IMR-90 (cell line): ENCODE data around the gene PLBD2. TPM values are rescaled to one million over a fixed set of nuclear protein-coding genes. Genes with fewer than 3 reads are reported as not detected.

Source experiments
- ATAC-seq: fragments of 200-7000 bp; cut with Tn5 transposase; 2 replicates; pipeline ENCODE4 v1.9.1; 2020; ENCODE audit warnings: low read depth, mild to moderate bottlenecking, moderate library complexity
- BruUV-seq: library from RNA; stranded (reverse); fragments of 400-500 nt; replicated peaks from 2 replicates; lab custom pipeline; 2021; lab: Mats Ljungman, UMichigan
- CTCF ChIA-PET: fragments of 300-600 bp; formaldehyde crosslinking; extraction: SDS; loops from one replicate; lab custom pipeline; 2021; ENCODE audit warnings: antibody characterized with exemption; lab: Yijun Ruan, JAX
- POLR2A ChIA-PET: fragments of 300-600 bp; sonication (Branson Sonifier 250); formaldehyde crosslinking; loops from one replicate; lab custom pipeline; 2022; ENCODE audit warnings: antibody characterized with exemption; ENCODE audit not compliant: unreplicated experiment; lab: Charles Lee
- DNase-seq: peaks from one replicate; pipeline ENCODE4 v3.0.0; 2013
- H2AFZ ChIP-seq: replicated peaks from 2 replicates; pipeline ENCODE3; 2013; ENCODE audit warnings: low read length, mild to moderate bottlenecking; ENCODE audit not compliant: poor library complexity
- H2AK5ac ChIP-seq: 2 replicates; pipeline ENCODE4 v1.6.1; 2013; ENCODE audit warnings: low read depth, low read length, inconsistent platforms
- H2AK9ac ChIP-seq: replicated peaks from 2 replicates; pipeline ENCODE3; 2013; ENCODE audit warnings: mild to moderate bottlenecking, low read depth, low read length, moderate library complexity; ENCODE audit not compliant: poor library complexity
- H2BK120ac ChIP-seq: 2 replicates; pipeline ENCODE4 v1.6.1; 2013; ENCODE audit warnings: low read depth, low read length, inconsistent platforms
- H2BK15ac ChIP-seq: 3 replicates; pipeline ENCODE4 v1.6.1; 2013; ENCODE audit warnings: low read depth, low read length, inconsistent platforms
- H2BK20ac ChIP-seq: 2 replicates; pipeline ENCODE4 v1.6.1; 2013; ENCODE audit warnings: low read depth, mild to moderate bottlenecking, inconsistent platforms, low read length, moderate library complexity
- H2BK5ac ChIP-seq: 2 replicates; pipeline ENCODE4 v1.6.1; 2013; ENCODE audit warnings: mild to moderate bottlenecking, low read depth, low read length, inconsistent platforms; ENCODE audit not compliant: poor library complexity, severe bottlenecking
- H3K14ac ChIP-seq: replicated peaks from 2 replicates; pipeline ENCODE4 v1.6.1; 2013; ENCODE audit warnings: low read depth, low read length, inconsistent platforms
- H3K18ac ChIP-seq: 2 replicates; pipeline ENCODE4 v1.6.1; 2013; ENCODE audit warnings: low read depth, low read length, control low read depth
- H3K23ac ChIP-seq: 2 replicates; pipeline ENCODE4 v1.6.1; 2013; ENCODE audit warnings: low read depth, low read length, inconsistent platforms
- H3K27ac ChIP-seq: 2 replicates; pipeline ENCODE4 v1.5.1; 2013; ENCODE audit warnings: mild to moderate bottlenecking, control low read depth, low read length; ENCODE audit not compliant: insufficient read depth
- H3K27me3 ChIP-seq: 2 replicates; pipeline ENCODE4 v1.6.1; 2013; ENCODE audit warnings: low read length; ENCODE audit not compliant: control insufficient read depth, insufficient read depth
- H3K36me3 ChIP-seq: 2 replicates; pipeline ENCODE4 v1.6.1; 2013; ENCODE audit warnings: low read length, mixed read lengths; ENCODE audit not compliant: control insufficient read depth, insufficient read depth
- H3K4ac ChIP-seq: 2 replicates; pipeline ENCODE4 v1.6.1; 2013; ENCODE audit warnings: low read depth, low read length, inconsistent platforms
- H3K4me1 ChIP-seq: 2 replicates; pipeline ENCODE4 v1.6.1; 2013; ENCODE audit warnings: low read length, mixed read lengths; ENCODE audit not compliant: control insufficient read depth, insufficient read depth
- H3K4me2 ChIP-seq: 2 replicates; pipeline ENCODE4 v1.6.1; 2013; ENCODE audit warnings: low read depth, mild to moderate bottlenecking, control low read depth, low read length, moderate library complexity
- H3K4me3 ChIP-seq: 2 replicates; pipeline ENCODE4 v1.5.1; 2013; ENCODE audit warnings: low read depth, mild to moderate bottlenecking, control low read depth, low read length, moderate library complexity; ENCODE audit not compliant: insufficient read depth
- H3K56ac ChIP-seq: 2 replicates; pipeline ENCODE4 v1.6.1; 2013; ENCODE audit warnings: low read length, inconsistent platforms; ENCODE audit not compliant: insufficient read depth; ENCODE audit errors: extremely low read depth
- H3K79me1 ChIP-seq, 2 experiments: 2 replicates each; pipeline ENCODE4 v1.6.1; 2013; ENCODE audit warnings: low read length in 2 of 2, inconsistent platforms in 1 of 2, low read depth in 1 of 2
- H3K9ac ChIP-seq: 2 replicates; pipeline ENCODE4 v1.6.1; 2013; ENCODE audit warnings: low read depth, low read length, control low read depth
- H3K9me1 ChIP-seq: 2 replicates; pipeline ENCODE4 v1.6.1; 2013; ENCODE audit warnings: low read length, inconsistent platforms; ENCODE audit not compliant: insufficient read depth
- H3K9me3 ChIP-seq: 2 replicates; pipeline ENCODE4 v1.6.1; 2013; ENCODE audit warnings: low read length; ENCODE audit not compliant: control insufficient read depth, insufficient read depth
- H4K20me1 ChIP-seq: 2 replicates; pipeline ENCODE4 v1.6.1; 2013; ENCODE audit warnings: low read length, inconsistent platforms; ENCODE audit not compliant: insufficient read depth
- H4K5ac ChIP-seq: 2 replicates; pipeline ENCODE4 v1.6.1; 2013; ENCODE audit warnings: mild to moderate bottlenecking, low read depth, low read length, control low read depth
- H4K8ac ChIP-seq, 2 experiments: 2 replicates each; pipeline ENCODE4 v1.6.1; 2013; ENCODE audit warnings: low read depth in 2 of 2, low read length in 2 of 2, control low read depth in 1 of 2, inconsistent platforms in 1 of 2
- H4K91ac ChIP-seq: 2 replicates; pipeline ENCODE4 v1.6.1; 2013; ENCODE audit warnings: low read depth, low read length, inconsistent platforms; ENCODE audit not compliant: insufficient read depth
- CEBPB ChIP-seq: IDR thresholded peaks from 2 replicates; pipeline ENCODE4 v1.6.1; 2012; ENCODE audit warnings: low read depth, low read length, improper control_type of control experiment
- CTCF ChIP-seq: conservative IDR thresholded peaks from 2 replicates; pipeline ENCODE4 v1.5.1; 2012; ENCODE audit warnings: mild to moderate bottlenecking, low read depth, low read length, improper control_type of control experiment
- ELK1 ChIP-seq: fragments of 150-350 bp; IDR thresholded peaks from 2 replicates; pipeline ENCODE4 v1.6.1; 2016; ENCODE audit warnings: low read depth, mild to moderate bottlenecking, low read length, moderate library complexity, borderline replicate concordance
- FOS ChIP-seq: fragments of 150-350 bp; IDR thresholded peaks from 2 replicates; pipeline ENCODE4 v1.6.1; 2016; ENCODE audit warnings: low read depth, low read length
- MAZ ChIP-seq: IDR thresholded peaks from 2 replicates; pipeline ENCODE4 v1.6.1; 2012; ENCODE audit warnings: low read depth, mild to moderate bottlenecking, low read length, improper control_type of control experiment, moderate library complexity, borderline replicate concordance
- MXI1 ChIP-seq: IDR thresholded peaks from 2 replicates; pipeline ENCODE4 v1.6.1; 2012; ENCODE audit warnings: low read depth, mild to moderate bottlenecking, low read length, moderate library complexity, borderline replicate concordance
- NFE2L2 ChIP-seq: fragments of 150-350 bp; IDR thresholded peaks from 2 replicates; pipeline ENCODE4 v1.6.1; 2016; ENCODE audit warnings: low read depth, mild to moderate bottlenecking, low read length
- POLR2A ChIP-seq: IDR thresholded peaks from 2 replicates; pipeline ENCODE4 v1.6.1; 2012; ENCODE audit warnings: mild to moderate bottlenecking, low read depth, low read length
- RAD21 ChIP-seq: IDR thresholded peaks from 2 replicates; pipeline ENCODE4 v1.6.1; 2012; ENCODE audit warnings: low read length, improper control_type of control experiment
- RCOR1 ChIP-seq: IDR thresholded peaks from 2 replicates; pipeline ENCODE4 v1.6.1; 2012; ENCODE audit warnings: mild to moderate bottlenecking, low read length, improper control_type of control experiment; ENCODE audit not compliant: insufficient replicate concordance
- SMC3 ChIP-seq: fragments of 150-350 bp; IDR thresholded peaks from 2 replicates; pipeline ENCODE4 v1.6.1; 2016; ENCODE audit warnings: low read depth, mild to moderate bottlenecking, antibody characterized with exemption, low read length, moderate library complexity
- USF2 ChIP-seq: fragments of 150-350 bp; IDR thresholded peaks from 2 replicates; pipeline ENCODE4 v1.6.1; 2017; ENCODE audit warnings: mild to moderate bottlenecking, antibody characterized with exemption, low read length, low read depth
- WGBS, 2 experiments: methylation state at CpG; one replicate each; pipeline versions ENCODE4 v1.1.5 to v1.1.7; 2013; ENCODE audit warnings: missing lambda C conversion rate in 2 of 2; ENCODE audit not compliant: insufficient read length in 1 of 2; ENCODE audit errors: extremely low coverage in 2 of 2; 5-methylcytosine and 5-hydroxymethylcytosine counted together
- dilution Hi-C: fragments of 300-500 bp; cut with HindIII; formaldehyde crosslinking; loops from one replicate; pipeline ENCODE4 v1.14.3; 2018; ENCODE audit warnings: low sequenced_read_pairs; ENCODE audit not compliant: unreplicated experiment
- in situ Hi-C: fragments of 300-500 bp; cut with MboI; formaldehyde crosslinking; loops from 3 replicates; pipeline ENCODE4 v1.14.3; 2019; ENCODE audit warnings: low sequenced_read_pairs, inconsistent platforms, mixed read lengths
- intact Hi-C: fragments of 100-400 bp; cut with micrococcal nuclease; formaldehyde crosslinking; loops from 2 replicates; pipeline ENCODE4 v1.10.0; 2022
- polyA plus RNA-seq, 3 experiments: library from polyadenylated mRNA; depleted of rRNA; stranded (reverse); fragments of >200 nt; gene quantifications; 2 replicates each; pipeline ENCODE4 v1.2.3, GENCODE V29; 2012; ENCODE audit warnings: low replicate concordance in 1 of 3
- total RNA-seq: library from RNA; depleted of rRNA; stranded (reverse); fragments of >200 nt; gene quantifications from 2 replicates; pipeline ENCODE4 v1.2.3, GENCODE V29; 2012

PLBD2 gene
- total and polyA plus RNA-seq, 2 of the 4 experiments (the other 2 are of a cell fraction): 7.3 to 44.5 TPM

GRCh38 chr12:113403435-113404415 is 45.3 kb downstream of the PLBD2 start, which contains the start of gene SDS (continued):
- TF ChIP-seq MAZ (no peak), CEBPB (no peak)

- H3K18ac ChIP-seq: no peak overlapping the region
- no peaks in the 10 kb centered on the region for H3K4me1 ChIP-seq
- no peak overlapping the region for H2BK5ac ChIP-seq
- no peak overlapping the region for H4K5ac ChIP-seq
- no peaks in the 10 kb centered on the region for H3K36me3 ChIP-seq
- ATAC-seq (no peak), DNase-seq (no peak)
- H2AK9ac ChIP-seq: no peak overlapping the region
- dilution Hi-C loops (no loop called here), intact Hi-C loops (no loop called here), in situ Hi-C loops (no loop called here)
- H4K20me1 ChIP-seq: no peaks in the 10 kb centered on the region
- no peak overlapping the region for H2AFZ ChIP-seq
- H3K27ac ChIP-seq: no peak overlapping the region
- no peaks in the 10 kb centered on the region for H3K9me3 ChIP-seq
- H3K4me3 ChIP-seq: no peak overlapping the region
- H2BK120ac ChIP-seq: no peak overlapping the region
- CTCF ChIA-PET: interaction anchor here (0.9 kb wide), 1 partner anchor 20 kb away, joined by 3 read pairs; no protein-coding TSS in a partner anchor
- no peak overlapping the region for H3K4me2 ChIP-seq
- H4K91ac ChIP-seq: no peak overlapping the region
- H3K4ac ChIP-seq: no peak overlapping the region
- H2BK15ac ChIP-seq: no peak overlapping the region
- POLR2A ChIA-PET: no interaction called here
- no peak overlapping the region for H2AK5ac ChIP-seq
- H2BK20ac ChIP-seq: no peak overlapping the region
- H3K9ac ChIP-seq: no peak overlapping the region
- H3K56ac ChIP-seq: no peak overlapping the region
- H3K27me3 ChIP-seq: peaks cover 2% of the 10 kb centered on the region; the same call in 1 of the 2 replicates
- H3K23ac ChIP-seq: no peak overlapping the region
- no peaks in the 10 kb centered on the region for H3K9me1 ChIP-seq
- no CpG with 5 or more reads among the region's 3 CpGs for WGBS, 2 experiments
- no peak overlapping the region for H3K14ac ChIP-seq
- no TSS peak for BruUV-seq
- H3K79me1 ChIP-seq: no peaks in the 10 kb centered on the region
- no peak overlapping the region for H4K8ac ChIP-seq
- TF ChIP-seq SMC3 (no peak), RAD21 (no peak), NFE2L2 (no peak), ELK1 (no peak), MAZ (no peak), RCOR1 (no peak), FOS (no peak), MXI1 (no peak), USF2 (no peak), POLR2A (no peak), CTCF (no peak)
These were observed 47.3 kb downstream of the PLBD2 start for GRCh38 chr12:113405694-113406093.
